HepG2 (cell line): ENCODE measurements around the gene SFXN5. TPM values are rescaled to one million over a fixed set of nuclear protein-coding genes. Genes with fewer than 3 reads are reported as not detected.

Experiments
- CSRNP2 ChIP-seq: sonication (generic); formaldehyde crosslinking; conservative IDR thresholded peaks from 2 replicates; pipeline ENCODE4 v1.8.0; 2022; ENCODE audit warnings: low read depth, missing genetic modification reagents
- KLF12 ChIP-seq: sonication (generic); formaldehyde crosslinking; IDR thresholded peaks from 2 replicates; pipeline ENCODE4 v1.4.0; 2020; ENCODE audit warnings: missing genetic modification reagents, borderline replicate concordance
- NBN ChIP-seq: fragments of 450-650 bp; conservative IDR thresholded peaks from 2 replicates; pipeline ENCODE4 v1.6.1; 2017
- PBX3 ChIP-seq: sonication (generic); formaldehyde crosslinking; IDR thresholded peaks from 2 replicates; pipeline ENCODE4 v1.8.1; 2023; ENCODE audit warnings: missing genetic modification reagents, inconsistent platforms, borderline replicate concordance
- PHF21A ChIP-seq: sonication (generic); formaldehyde crosslinking; IDR thresholded peaks from 2 replicates; pipeline ENCODE4 v1.5.0; 2020; ENCODE audit warnings: mild to moderate bottlenecking, missing genetic modification reagents
- RERE ChIP-seq: IDR thresholded peaks from 2 replicates; pipeline ENCODE4 v1.6.1; 2016; ENCODE audit warnings: low read depth, missing genetic modification reagents, missing compliant biosample characterization
- ZBTB2 ChIP-seq: sonication (generic); formaldehyde crosslinking; IDR thresholded peaks from 2 replicates; pipeline ENCODE4 v1.8.0; 2022; ENCODE audit warnings: low read depth, missing genetic modification reagents
- ZBTB21 ChIP-seq: sonication (generic); formaldehyde crosslinking; IDR thresholded peaks from 2 replicates; pipeline ENCODE4 v1.4.0; 2020; ENCODE audit warnings: missing genetic modification reagents
- ZNF142 ChIP-seq: sonication (generic); formaldehyde crosslinking; IDR thresholded peaks from 2 replicates; pipeline ENCODE4 v1.4.0; 2020; ENCODE audit warnings: missing genetic modification reagents
- ZNF34 ChIP-seq: sonication (generic); formaldehyde crosslinking; IDR thresholded peaks from 2 replicates; pipeline ENCODE4 v1.4.0; 2020; ENCODE audit warnings: mild to moderate bottlenecking, missing genetic modification reagents, borderline replicate concordance
- ZNF788 ChIP-seq: sonication (generic); formaldehyde crosslinking; IDR thresholded peaks from 2 replicates; pipeline ENCODE4 v1.5.0; 2020; ENCODE audit warnings: mild to moderate bottlenecking, missing genetic modification reagents, borderline replicate concordance
- ZSCAN9 ChIP-seq: IDR thresholded peaks from 2 replicates; pipeline ENCODE4 v1.6.1; 2016; ENCODE audit warnings: borderline replicate concordance
- polyA plus RNA-seq, 8 experiments: library from polyadenylated mRNA; depleted of rRNA in 3 of 8; stranded (reverse) in 7 of 8; unstranded in 1 of 8; fragments of >200 nt; fragmentation: Illumina TruSeq in 4 of 8; extraction: Trizol in 4 of 8; gene quantifications; 2 replicates each; pipeline versions ENCODE4 v1.2.1 to v1.2.3, GENCODE V29; 2011 to 2016; ENCODE audit warnings: low read depth in 4 of 8, missing spikeins in 1 of 8, mixed read lengths in 1 of 8; ENCODE audit not compliant: insufficient read depth in 1 of 8
- total RNA-seq, 5 experiments: library from RNA; depleted of rRNA; stranded (reverse); fragments of >200 nt; fragmentation: Illumina TruSeq; extraction: Trizol; gene quantifications; 2 replicates each; pipeline ENCODE4 v1.2.3, GENCODE V29; 2016; ENCODE audit warnings: low read depth in 1 of 5

Gene SFXN5
- total and polyA plus RNA-seq, 2 of the 13 experiments (the other 11 are each of a cell fraction or from before 2014, with no cell fraction given), result 34.9 to 37.4 TPM

GRCh38 chr2:73000808-73001570, 70.5 kb downstream of the SFXN5 start (continued):
- TF ChIP-seq RERE (CRISPR knock-in tag) (peak; percentile 72; the same call in 1 of the 2 replicates), PHF21A (CRISPR knock-in tag) (peak; percentile 93), PBX3 (CRISPR knock-in tag) (no peak), ZBTB2 (CRISPR knock-in tag) (no peak), NBN (no peak), ZSCAN9 (CRISPR knock-in tag) (peak; percentile 40; the same call in 1 of the 2 replicates), KLF12 (no peak), ZBTB21 (CRISPR knock-in tag) (no peak), ZNF34 (CRISPR knock-in tag) (no peak), CSRNP2 (CRISPR knock-in tag) (no peak), ZNF788 (peak; percentile 96), ZNF142 (CRISPR knock-in tag) (no peak)
